Pancreas (tissue), 10 donors: ENCODE measurements around the gene FAM20A. TPM values are rescaled to one million over a fixed set of nuclear protein-coding genes. Genes with fewer than 3 reads are reported as not detected.

Source experiments
- ATAC-seq, 4 donors: fragments of 200-7000 bp; cut with Tn5 transposase; one replicate each; pipeline versions ENCODE4 v1.8.0 to v1.9.1; 2020; ENCODE audit warnings: mild to moderate bottlenecking in 4 of 4, moderate library complexity in 4 of 4
- DNase-seq, 6 donors: peaks; one replicate each; pipeline ENCODE4 v3.0.0-alpha.2; 2020
- FAIRE-seq: peaks from 2 replicates; lab custom pipeline; 2012; peaks lifted over from hg19 to GRCh38; lab: Jason Lieb, UNC
- H3K27ac ChIP-seq, 4 donors: fragments of 200-600 bp; sonication (generic); 1 replicate in 3 of 4; 2 replicates in 1 of 4; pipeline versions ENCODE4 v1.5.0 to v1.8.0; 2020
- H3K27me3 ChIP-seq, 4 donors: fragments of 200-600 bp; one replicate each; pipeline ENCODE4 v1.8.0; 2021
- H3K36me3 ChIP-seq, 3 donors: fragments of 200-600 bp; sonication (generic) in 1 of 3; one replicate each; pipeline versions ENCODE4 v1.5.0 to v1.8.0; 2020 to 2021
- H3K4me1 ChIP-seq, 3 donors: fragments of 200-600 bp; one replicate each; pipeline ENCODE4 v1.8.0; 2021
- H3K4me3 ChIP-seq, 4 donors: fragments of 200-600 bp; sonication (generic) in 2 of 4; one replicate each; pipeline versions ENCODE4 v1.5.0 to v1.8.0; 2020 to 2021
- H3K9me3 ChIP-seq, 4 donors: fragments of 200-600 bp; one replicate each; pipeline ENCODE4 v1.8.0; 2021
- CTCF ChIP-seq, 4 donors: fragments of 200-600 bp; sonication (generic) in 3 of 4; IDR thresholded peaks; one replicate each; pipeline versions ENCODE4 v1.5.0 to v1.8.0; 2021; ENCODE audit warnings: antibody characterized with exemption in 4 of 4
- WGBS, 2 donors: extraction: QIAGEN DNeasy Blood & Tissue Kit; methylation state at CpG; one replicate each; pipeline ENCODE4 v1.1.7; 2013; 5-methylcytosine and 5-hydroxymethylcytosine counted together
- intact Hi-C, 3 donors: fragments of 100-400 bp; cut with DNase I; formaldehyde crosslinking; loops; one replicate each; pipeline versions ENCODE4 v1.11.1 to v1.14.2; 2022
- polyA plus RNA-seq, 2 donors: library from polyadenylated mRNA; stranded (reverse); fragments of 200-250 nt; gene quantifications; one replicate each; pipeline ENCODE4 v1.2.3, GENCODE V29; 2013
- total RNA-seq, 6 donors: library from RNA; stranded (reverse); fragmentation: NEBNext Ultra II Directional in 4 of 6; extraction: Animal tissue kit (Norgen Biotek cat#: 25700) in 4 of 6; gene quantifications; one replicate each; pipeline versions ENCODE4 v1.2.1 to v1.2.4, GENCODE V29; 2021 to 2023
- donor health status: healthy with polysubstance abuse.
- donor health status: DM: no; HTN: no; CAD: no; lungs with moderate emphysema.
- donor health status: DM: no; HTN: no; CAD: no.
- donor health status: control.
- donor health status: control.
- donor health status: Bipolar disorder and iron deficiency.
- donor health status: DM: yes; HTN: yes; CAD: no.
- donor health status: DM: no; HTN: no; CAD: no.
- donor health status: DM: no; HTN: no; CAD: no.
- donor health status: DM: yes; HTN: yes; CAD: no.

The FAM20A gene
- total and polyA plus RNA-seq, 8 donors = 0.46 to 9.0 (median 3.9) TPM

- WGBS, 2 donors = 40 to 59% methylated on average over 3 of the region's 3 CpGs
- no peak for FAIRE-seq
- Histone ChIP-seq H3K4me1 (no peaks in the 10 kb centered on the region), H3K4me3 (no peak overlapping the region), H3K36me3 (no peaks in the 10 kb centered on the region), H3K9me3 (no peaks in the 10 kb centered on the region), H3K27me3 (no peaks in the 10 kb centered on the region), H3K27ac (no peak overlapping the region)
- ATAC-seq = no peak
- intact Hi-C loops = no loop called here
- no peak for DNase-seq
- TF ChIP-seq CTCF (IDR thresholded peaks at IDR 0.05) = no peak
Measured at GRCh38 chr17:68560966-68561720, 40.0 kb downstream of the FAM20A start.

DNA sequence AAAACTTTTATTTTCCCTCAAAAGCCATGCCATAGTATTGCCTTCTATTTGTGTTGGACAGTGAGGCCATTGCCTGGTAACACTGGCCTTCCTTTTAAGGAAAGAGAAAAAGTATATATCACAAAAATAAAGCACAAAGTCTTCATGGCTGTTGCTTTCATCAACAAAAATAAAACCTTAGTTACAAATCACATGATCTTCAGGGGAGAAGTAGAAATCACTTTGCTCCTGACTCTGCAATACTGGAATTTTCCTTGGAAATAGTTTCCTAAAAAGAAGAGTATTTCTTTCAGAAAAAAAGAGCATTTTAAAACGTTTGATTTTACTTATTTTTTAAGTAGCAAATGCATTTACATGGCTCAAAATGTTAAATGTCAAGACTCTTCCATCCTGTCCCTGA lies 41.9 kb downstream of the FAM20A start:
- no peak overlapping the region for H3K27ac ChIP-seq
- H3K27me3 ChIP-seq = no peaks in the 10 kb centered on the region
- no peaks in the 10 kb centered on the region for H3K36me3 ChIP-seq
- no peak overlapping the region for H3K4me3 ChIP-seq
- H3K4me1 ChIP-seq = no peaks in the 10 kb centered on the region
- 2 to 3% methylated on average over 1 of the region's 1 CpG for WGBS, 2 donors
- no peaks in the 10 kb centered on the region for H3K9me3 ChIP-seq
- FAIRE-seq (no peak), DNase-seq (no peak), ATAC-seq (no peak)
- intact Hi-C loops = no loop called here
- TF ChIP-seq CTCF (IDR thresholded peaks at IDR 0.05) = no peak

DNA sequence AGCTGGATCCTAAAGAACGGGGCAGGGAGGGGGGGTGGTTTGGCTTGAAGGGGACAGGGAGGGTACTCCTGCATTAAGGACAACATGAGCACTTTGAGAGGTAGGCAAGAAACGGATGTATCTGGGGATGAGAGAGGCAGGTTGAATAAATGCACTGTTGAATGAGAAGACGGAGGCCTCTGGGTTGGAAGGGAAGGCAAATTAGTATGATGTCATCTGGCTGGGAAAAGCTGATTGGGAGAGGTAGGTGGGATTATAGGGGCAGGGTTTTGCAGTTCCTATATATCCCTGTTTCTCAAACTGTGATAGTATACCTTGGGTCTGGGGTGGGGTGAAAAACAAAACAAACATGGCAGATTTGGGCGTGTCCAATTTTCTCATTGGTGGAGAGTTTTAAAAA lies 44.6 kb downstream of the FAM20A start:
- no peak for TF ChIP-seq CTCF (IDR thresholded peaks at IDR 0.05)
- no peaks in the 10 kb centered on the region for H3K27me3 ChIP-seq
- H3K4me1 ChIP-seq = no peaks in the 10 kb centered on the region
- no peak overlapping the region for H3K27ac ChIP-seq
- ATAC-seq = no peak
- 81 to 95% methylated on average over 4 of the region's 4 CpGs for WGBS, 2 donors
- intact Hi-C loops = no loop called here
- FAIRE-seq = no peak
- H3K9me3 ChIP-seq = no peaks in the 10 kb centered on the region
- no peaks in the 10 kb centered on the region for H3K36me3 ChIP-seq
- DNase-seq = no peak
- no peak overlapping the region for H3K4me3 ChIP-seq

DNA sequence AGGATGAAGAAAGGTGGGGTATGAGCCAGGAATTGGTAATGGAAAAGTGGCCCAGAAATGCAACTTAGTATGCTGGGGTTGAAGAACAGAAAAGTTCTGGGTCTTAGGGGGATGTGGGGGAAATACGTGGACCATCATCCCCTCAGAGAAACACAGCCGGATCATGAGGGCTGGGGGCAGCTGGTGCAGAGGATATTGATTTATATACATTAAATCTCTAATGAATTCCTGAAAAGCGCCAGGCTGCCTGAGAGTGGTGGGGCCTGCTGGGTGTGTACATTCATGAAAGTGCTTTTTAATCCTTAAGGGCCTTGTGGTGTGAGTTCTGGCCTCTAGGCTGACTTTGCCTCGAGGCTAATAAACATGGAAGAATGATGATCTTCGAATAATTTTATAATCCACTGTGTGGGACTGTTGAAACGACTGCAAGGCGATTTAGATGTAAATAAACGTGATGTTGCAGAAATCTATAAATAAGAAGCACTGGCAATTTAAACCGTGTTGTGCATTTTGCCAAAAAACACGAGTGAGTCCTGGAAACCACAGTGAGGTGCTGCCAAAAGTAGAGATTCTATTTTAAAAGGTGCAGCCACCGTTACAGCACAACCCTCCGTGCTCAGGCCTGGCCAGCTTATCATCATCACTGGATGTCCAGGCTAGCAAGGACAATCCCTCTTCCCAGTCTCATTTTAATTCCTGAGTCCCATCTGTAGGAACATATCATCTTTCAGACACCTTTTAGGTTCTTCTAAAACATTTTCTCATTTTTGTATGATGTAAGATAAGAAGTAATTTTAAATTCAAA lies 56.9 kb downstream of the FAM20A start:
- intact Hi-C loops = no loop called here
- no peak overlapping the region for H3K4me3 ChIP-seq
- peaks cover 0 to 4% (median 0%) of the 10 kb centered on the region in 3 donors for H3K36me3 ChIP-seq
- DNase-seq (no peak), ATAC-seq (no peak), FAIRE-seq (no peak)
- no peak overlapping the region for H3K27ac ChIP-seq
- WGBS, 2 donors = 69 to 79% methylated on average over 12 of the region's 12 CpGs
- no peaks in the 10 kb centered on the region for H3K27me3 ChIP-seq
- H3K9me3 ChIP-seq = no peaks in the 10 kb centered on the region
- H3K4me1 ChIP-seq = no peaks in the 10 kb centered on the region
- TF ChIP-seq CTCF (IDR thresholded peaks at IDR 0.05) = no peak
